Nucleus accumbens (tissue), 56 donors: ENCODE results near the gene SDK1.

Source experiments
- DNase-seq, 56 donors: peaks; one replicate each; lab custom pipeline; 2025; lab: John Stamatoyannopoulos, UW

Gene SDK1

GRCh38 chr7:3399858-3400257, 98.8 kb downstream of the SDK1 start:
- no peak for DNase-seq

- no peak for DNase-seq
Observed at GRCh38 chr7:3404501-3404900, 103.4 kb downstream of the SDK1 start.

GRCh38 chr7:3408814-3409595, 108.0 kb downstream of the SDK1 start:
- no peak for DNase-seq

GRCh38 chr7:3412871-3413270, 111.8 kb downstream of the SDK1 start:
- no peak for DNase-seq

GRCh38 chr7:3415861-3416312, 114.8 kb downstream of the SDK1 start:
- DNase-seq = no peak

- DNase-seq = no peak
Observed at GRCh38 chr7:3416453-3416852, 115.4 kb downstream of the SDK1 start.

- DNase-seq = no peak
Observed at GRCh38 chr7:3425087-3425486, 124.0 kb downstream of the SDK1 start.

GRCh38 chr7:3426064-3426463, 125.0 kb downstream of the SDK1 start:
- DNase-seq = no peak

- DNase-seq = peak in 1 of 56 donors; percentile 6
Observed at GRCh38 chr7:3427957-3428356, 126.9 kb downstream of the SDK1 start.

GRCh38 chr7:3429981-3430380, 128.9 kb downstream of the SDK1 start:
- DNase-seq = no peak

- no peak for DNase-seq
Observed at GRCh38 chr7:3430588-3430987, 129.5 kb downstream of the SDK1 start.

- no peak for DNase-seq
Observed at GRCh38 chr7:3431306-3431705, 130.3 kb downstream of the SDK1 start.

- DNase-seq = no peak
Observed at GRCh38 chr7:3432911-3433310, 131.9 kb downstream of the SDK1 start.

- no peak for DNase-seq
Observed at GRCh38 chr7:3434611-3435010, 133.6 kb downstream of the SDK1 start.

GRCh38 chr7:3436112-3436511, 135.1 kb downstream of the SDK1 start:
- DNase-seq = no peak

- DNase-seq = no peak
Observed at GRCh38 chr7:3436746-3437145, 135.7 kb downstream of the SDK1 start.

GRCh38 chr7:3437467-3437866, 136.4 kb downstream of the SDK1 start:
- DNase-seq = no peak

- DNase-seq = no peak
Observed at GRCh38 chr7:3438352-3438751, 137.3 kb downstream of the SDK1 start.

- DNase-seq = no peak
Observed at GRCh38 chr7:3439333-3440030, 138.4 kb downstream of the SDK1 start.

GRCh38 chr7:3440509-3440908, 139.5 kb downstream of the SDK1 start:
- DNase-seq = no peak

- no peak for DNase-seq
Observed at GRCh38 chr7:3443716-3444115, 142.7 kb downstream of the SDK1 start.

GRCh38 chr7:3446786-3447185, 145.7 kb downstream of the SDK1 start:
- DNase-seq = no peak
